Fibroblast of skin of scalp (primary cell): ENCODE measurements around the gene PRKACA.

ENCODE experiments used
- DNase-seq: peaks from one replicate; pipeline ENCODE4 v3.0.0-alpha.2; 2013

PRKACA gene

DNA sequence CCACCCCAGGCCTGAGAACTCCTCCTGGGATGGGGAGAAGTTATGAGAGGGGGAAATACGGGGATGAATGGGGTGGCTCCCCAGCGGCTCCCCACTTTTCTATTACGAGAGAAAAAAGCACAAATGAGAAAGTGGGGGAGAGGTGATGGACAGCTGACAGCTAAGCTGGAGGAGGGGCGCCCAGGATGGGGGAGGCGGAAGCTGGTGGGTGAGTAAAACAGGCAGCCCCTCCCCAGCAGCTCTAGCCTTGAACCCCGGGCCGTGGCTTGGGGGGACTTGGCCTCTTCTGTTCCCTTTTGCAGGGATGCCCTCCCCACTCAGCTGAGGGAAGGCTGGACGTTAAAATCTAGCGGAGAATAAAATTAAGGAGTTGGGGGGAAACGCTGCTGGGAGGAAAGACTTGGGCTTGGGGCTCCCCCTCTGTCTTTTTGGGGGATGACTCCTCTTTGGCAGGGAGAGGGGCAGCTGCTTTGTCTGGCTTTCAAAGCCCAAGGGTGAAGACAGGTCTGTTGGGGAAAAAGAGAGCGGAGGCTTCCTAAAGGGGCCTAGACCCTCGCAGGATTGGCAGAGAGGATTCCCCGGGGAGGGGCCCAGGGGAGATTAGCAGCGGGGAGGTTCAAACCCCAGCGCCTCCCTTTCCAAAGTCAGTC lies 25.6 kb downstream of the PRKACA start:
- DNase-seq: no peak

DNA sequence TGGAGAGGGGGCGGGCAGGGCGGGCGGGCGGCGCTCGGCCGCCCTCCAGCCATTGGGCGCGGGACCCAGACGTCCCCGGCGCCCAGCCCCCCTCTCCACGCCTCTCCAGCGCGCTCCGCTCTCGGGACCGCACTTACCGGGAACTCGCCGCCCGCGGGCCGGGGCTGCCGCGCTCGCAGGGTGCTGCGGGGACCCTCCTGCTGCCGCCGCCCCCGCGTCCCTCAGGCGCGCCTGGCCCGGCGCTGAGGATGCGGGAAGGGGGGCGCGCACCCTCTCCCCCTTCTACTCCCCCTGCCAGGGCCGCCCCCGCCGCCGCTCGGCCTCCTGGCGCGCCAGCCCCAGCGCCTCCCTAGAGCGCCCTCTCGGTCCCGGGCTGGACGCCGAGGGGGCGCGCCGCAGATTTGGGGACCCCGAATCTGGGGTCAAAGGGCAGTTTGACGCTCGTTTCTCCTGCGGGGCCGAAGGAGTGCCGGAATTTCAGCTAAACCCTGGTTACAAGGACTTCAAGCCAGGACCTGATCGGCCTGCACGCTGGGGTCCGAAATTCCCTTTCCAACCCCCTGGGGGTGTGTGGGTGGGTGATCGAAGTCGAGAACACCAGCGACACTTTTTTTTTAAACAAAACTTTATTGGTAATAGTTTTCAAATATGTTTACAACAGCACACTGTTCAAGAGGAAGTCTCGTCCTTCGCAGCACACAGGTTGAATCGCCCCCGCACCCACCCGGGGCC lies 26.3 kb downstream of the PRKACA start:
- DNase-seq: peak; percentile 72

GRCh38 chr19:14090509-14091080 lies 27.0 kb downstream of the PRKACA start, which contains the start of gene SAMD1:
TSS of gene SAMD1 (minus strand) at chr19:14090751.
- peak; percentile 95 for DNase-seq

GRCh38 chr19:14089662-14090508 lies 27.7 kb downstream of the PRKACA start:
- peak; percentile 61 for DNase-seq

DNA sequence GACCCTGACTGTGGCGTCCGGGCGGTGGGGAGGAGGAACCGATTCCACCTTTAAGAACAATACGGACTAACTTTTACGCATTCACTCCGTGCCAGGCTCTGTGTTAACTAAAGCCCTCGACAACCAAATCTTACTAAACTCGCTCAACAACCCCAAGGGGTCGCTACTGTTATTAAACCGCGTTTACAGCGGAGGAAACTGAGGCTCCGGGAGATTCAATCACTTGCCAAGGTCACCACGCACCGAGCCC lies 28.2 kb downstream of the PRKACA start:
- DNase-seq: no peak

DNA sequence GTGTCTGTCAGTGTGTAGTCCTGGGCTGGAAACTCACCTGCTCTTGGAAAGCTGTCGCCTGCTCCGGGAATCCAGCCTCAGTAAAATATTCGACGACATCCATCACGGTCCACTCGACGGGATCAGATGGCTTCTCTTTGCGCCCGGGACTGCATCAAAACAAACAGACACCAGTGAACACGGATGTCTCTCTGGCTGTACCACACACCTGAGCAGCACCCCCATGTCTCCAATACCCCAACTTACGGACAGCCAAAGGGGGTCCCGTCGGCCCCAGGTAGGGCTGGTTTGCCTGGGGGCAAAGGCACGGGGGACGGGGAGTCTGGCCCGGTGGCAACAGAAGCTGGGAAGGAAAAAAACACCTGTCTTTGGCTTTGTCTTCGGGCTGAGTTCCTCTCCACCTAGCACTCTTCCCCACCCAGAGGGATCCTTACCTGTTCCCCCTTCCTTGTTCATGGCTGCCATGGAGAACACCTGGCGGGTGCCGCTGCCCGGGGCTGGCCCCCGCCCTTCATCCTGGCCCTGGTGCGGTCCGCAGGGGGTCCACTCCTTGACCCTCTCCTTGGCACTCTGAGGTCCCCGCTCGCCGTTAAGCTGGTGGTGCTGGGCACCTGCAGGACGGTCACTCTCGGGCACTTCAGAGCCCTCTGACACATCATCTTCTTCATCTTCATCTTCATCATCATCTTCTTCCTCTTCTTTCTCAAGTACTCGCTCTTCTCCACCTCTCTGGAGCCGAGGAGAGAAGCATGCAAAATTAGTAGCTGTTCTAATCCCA lies 28.7 kb downstream of the PRKACA start:
- DNase-seq: no peak

GRCh38 chr19:14086098-14086497 lies 31.5 kb downstream of the PRKACA start:
- no peak for DNase-seq

DNA sequence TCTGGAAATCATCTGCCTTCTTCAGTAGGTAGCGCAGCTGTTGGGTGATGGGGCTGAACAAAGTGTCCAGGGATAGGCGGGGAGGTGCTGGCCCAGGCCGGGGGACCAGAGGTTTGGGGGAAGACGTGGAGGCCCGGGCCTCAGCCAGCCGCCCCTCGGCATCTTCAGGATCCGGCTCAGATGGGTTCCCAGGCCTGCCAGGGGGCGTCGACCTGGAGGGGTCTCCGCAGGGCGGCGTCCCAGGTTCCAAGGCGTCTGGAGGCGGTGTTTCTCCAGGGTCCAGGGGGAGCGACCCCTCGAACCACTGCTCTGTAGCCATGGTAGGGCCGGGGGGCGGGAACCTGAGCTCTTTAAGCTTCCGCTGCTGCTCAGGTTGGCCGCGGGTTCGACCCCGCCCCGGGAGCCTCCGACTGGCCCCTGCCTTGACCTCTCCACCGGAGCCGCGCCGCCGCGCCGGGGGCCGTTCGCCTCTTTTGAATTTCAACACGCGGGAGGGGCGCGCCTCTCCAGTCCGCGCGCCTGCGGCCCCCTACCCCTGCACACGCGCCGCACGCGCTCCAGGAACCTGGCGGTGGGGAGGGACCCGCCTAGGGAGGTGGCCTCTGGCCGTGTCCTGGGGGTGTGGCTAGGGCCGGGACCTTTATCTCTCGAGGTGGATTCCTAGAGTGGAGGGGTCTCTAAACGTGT lies 32.1 kb downstream of the PRKACA start, which contains the start of gene C19orf67:
TSS of gene C19orf67 (minus strand) at position 475 of the 687 bp plus-strand sequence. CDS start at position 319, 156 bp downstream.
- DNase-seq: no peak

DNA sequence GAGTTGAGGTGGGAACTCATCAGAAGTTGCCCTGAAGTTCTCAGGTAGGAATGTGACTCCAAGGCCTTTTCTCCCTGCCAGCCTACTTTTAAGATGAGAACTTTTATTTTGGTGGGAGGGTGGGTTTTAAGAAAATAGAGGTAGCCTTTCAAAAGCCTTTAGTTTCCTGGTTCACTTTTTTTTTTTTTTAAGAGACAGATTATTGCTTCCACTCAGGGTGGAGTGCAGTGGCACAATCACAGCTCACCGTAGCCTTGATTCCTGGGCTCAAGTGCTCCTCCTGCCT lies 34.9 kb downstream of the PRKACA start:
- DNase-seq: no peak

GRCh38 chr19:14081797-14082674 lies 35.5 kb downstream of the PRKACA start:
- DNase-seq: no peak

DNA sequence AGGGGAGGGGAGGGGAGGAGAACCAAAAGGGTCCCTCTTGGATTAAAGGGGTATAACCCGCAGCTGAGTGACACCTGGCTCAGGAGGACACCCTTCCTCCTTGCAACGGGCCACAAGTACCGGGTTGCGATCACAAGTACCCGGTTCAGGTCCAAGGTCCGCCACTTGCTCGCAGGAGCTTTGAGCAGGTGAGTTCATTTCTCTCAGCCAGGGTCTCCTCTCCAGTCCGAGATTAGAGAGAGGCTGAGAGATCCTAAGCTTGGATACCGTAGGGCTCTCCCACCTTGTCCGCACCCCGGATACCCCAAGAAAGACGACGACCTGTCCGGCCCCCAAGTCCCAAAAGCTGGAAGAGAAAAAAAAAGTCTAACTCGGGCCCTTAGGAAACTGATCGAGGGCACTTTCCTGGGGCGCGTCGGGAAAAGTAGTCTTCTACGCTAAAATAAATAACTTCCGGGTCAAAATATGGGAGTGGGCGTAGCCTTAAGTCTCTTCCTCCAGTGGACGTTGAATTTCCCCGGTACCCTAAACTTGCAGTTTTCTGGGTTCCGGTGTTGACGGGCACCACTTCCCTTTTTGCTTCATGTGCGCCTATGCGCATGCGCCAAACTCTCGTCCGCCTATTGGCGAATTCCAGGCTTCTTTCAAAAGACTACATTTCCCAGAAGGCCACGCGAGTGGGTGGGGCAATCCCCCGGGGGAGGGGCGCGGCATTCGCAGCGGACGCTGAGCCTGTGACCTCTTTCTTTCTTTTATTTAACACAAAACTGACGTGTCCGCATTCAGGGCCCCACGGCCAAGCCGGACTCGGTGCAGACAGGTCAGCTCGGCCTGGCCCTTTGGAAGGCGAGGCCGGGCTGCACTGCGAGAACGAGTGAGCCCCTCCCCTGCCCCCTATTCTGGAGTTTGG lies 36.4 kb downstream of the PRKACA start:
- DNase-seq: peak; percentile 100

DNA sequence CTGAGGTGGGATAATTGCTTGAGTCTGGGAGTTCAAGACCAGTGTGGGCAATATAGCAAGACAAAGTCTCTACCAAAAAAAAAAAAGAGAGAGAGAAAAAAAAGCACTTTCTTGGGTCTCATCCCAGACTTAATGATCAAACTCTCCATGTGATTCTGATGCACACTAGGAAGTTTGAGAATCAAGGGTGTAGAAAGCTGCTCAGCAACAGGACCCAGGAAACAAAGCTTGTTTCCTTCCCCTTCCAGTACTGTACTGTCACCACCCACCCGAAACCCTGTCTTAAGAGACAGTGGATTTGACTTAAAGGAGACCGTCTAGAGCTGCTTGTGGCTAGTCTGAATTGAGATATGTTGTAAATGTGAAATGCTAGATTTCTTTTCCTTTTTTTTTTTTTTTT lies 39.2 kb downstream of the PRKACA start:
- DNase-seq: no peak

DNA sequence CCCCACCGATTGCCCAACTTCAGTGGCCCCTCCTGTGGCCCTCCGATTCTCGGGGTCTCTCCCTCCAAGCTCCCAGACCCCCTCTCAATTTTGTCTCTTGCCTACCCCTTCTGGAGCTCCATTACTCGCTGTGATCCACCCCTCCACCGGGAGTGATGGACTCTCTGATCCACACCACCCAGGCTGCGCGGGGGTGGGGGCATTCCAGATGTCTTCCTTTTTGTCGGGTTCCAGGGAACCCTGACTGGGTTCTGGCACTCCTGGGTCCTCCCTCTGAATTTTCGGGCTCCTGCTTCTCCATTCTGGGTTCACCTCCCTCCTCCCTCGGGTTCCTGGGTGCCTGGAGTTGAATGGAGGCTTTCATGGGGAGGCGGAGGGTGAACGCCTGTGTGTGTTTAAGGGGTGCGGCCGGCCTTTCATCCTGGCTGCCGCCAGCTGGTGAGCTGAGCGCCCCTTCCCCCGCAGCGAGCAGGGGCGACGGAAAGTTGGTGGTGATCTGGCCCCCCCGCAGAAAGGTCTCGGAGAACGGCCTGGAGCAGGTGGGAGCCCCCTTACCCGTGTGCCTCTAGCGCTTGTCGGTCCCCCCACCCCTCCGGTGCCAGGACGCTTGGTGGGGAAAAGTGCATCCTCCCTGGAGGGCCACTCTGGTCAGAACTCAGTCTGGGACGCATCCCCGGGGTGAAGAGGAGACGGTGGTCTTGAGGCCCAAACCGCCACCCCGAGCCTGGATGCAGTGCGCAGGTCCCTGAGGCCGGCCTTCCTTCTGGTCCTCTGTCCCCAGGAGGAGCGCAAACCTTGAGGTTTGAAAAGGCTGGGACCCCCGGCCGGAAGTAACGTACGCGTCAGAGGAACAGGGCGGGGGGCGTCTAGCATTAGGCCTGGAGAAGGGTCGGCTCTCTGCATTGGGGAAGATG lies 43.4 kb downstream of the PRKACA start:
- no peak for DNase-seq

DNA sequence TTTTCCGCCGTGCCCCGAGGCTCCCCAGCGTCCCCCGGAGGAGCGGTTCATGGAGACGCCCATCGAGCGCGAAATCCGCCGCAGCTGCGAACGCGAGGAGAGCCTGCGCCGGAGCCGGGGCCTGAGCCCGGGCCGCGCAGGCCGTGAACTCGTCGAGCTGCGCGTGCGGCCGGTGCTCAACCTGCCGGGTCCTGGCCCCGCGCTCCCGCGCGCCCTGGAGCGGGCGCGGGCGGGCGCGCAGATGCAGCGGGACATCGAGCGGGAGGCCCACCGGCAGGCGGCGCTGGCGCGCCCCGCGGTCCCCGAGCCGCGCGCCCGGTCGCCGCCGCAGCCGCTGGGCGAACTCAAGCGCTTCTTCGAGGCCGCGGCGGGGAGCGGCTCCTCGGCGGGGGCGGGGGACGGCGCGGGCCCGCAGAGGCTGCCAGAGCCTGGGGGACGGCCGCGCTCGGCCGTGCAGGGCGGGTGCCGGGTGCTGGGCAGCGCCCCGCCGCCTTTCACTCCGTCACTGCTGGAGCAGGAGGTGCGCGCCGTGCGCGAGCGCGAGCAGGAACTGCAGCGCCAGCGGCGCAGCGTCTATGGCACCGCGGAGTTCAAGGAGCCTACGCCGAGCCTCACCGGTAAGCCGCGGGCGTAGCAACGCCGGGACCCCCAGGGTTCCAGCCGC lies 44.2 kb downstream of the PRKACA start:
- DNase-seq: peak; percentile 74

DNA sequence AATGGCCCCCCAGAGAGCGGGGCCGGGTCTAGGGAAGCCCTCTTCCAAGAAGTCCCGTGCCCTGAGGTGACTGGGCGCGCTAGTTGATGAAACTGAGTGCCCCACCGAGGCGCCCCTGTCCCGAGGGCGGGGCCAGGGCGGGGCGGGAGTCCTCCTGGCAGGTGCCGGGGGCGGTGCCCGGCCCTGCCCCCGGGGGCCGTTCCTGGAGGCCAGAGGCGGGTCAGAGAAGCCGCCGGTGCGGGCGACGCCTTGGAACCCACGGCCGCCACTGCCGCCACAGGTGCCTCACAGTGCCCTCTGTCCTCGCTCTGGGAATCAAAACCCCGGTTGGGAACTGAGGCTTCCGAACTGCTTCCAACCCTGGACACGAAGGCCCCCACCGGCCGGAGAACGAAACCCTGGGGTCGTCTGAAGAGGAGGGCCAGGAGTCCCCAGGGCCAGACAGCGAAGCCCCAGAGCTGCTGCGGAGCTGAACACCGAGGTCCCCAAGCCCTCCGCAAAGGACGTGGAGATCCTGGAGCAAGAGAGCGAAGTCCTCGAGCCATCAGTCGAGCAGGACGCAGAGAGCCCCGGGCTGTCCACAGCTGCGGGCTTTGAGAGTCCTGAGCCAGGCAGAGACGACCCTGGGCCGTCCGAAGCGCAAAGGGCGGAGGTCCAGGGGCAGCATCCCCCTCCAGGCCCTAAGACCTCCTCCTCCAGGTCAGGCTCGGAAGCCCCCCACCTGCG lies 44.9 kb downstream of the PRKACA start, which contains the start of gene MISP3:
TSS of gene MISP3 (plus strand) at position 252 of the 726 bp plus-strand sequence. CDS start 524 bp downstream, outside the sequence.
- DNase-seq: no peak

GRCh38 chr19:14070268-14071050 lies 47.1 kb downstream of the PRKACA start:
- DNase-seq: no peak
